ENCODE measurements around the gene INTS4.

Gene INTS4

DNA sequence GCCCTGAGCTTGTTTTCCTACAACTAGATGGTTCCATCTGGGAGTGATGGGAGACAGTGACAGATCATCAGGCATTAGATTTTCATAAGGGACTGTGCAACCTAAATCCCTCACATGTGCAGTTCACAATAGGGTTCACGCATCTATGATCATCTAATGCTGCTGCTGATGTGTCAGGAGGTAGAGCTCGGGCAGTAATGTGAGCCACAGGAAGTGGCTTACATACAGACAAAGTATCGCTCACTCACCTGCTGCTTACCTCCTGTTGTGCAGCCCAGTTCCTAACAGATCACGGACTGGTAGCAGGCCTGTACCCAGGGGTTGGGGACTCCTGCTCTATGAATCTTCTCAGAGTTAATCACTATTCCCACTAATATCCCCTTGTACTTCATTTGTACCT, 161.2 kb downstream of the INTS4 start:
- TF ChIP-seq, protein P1, sequence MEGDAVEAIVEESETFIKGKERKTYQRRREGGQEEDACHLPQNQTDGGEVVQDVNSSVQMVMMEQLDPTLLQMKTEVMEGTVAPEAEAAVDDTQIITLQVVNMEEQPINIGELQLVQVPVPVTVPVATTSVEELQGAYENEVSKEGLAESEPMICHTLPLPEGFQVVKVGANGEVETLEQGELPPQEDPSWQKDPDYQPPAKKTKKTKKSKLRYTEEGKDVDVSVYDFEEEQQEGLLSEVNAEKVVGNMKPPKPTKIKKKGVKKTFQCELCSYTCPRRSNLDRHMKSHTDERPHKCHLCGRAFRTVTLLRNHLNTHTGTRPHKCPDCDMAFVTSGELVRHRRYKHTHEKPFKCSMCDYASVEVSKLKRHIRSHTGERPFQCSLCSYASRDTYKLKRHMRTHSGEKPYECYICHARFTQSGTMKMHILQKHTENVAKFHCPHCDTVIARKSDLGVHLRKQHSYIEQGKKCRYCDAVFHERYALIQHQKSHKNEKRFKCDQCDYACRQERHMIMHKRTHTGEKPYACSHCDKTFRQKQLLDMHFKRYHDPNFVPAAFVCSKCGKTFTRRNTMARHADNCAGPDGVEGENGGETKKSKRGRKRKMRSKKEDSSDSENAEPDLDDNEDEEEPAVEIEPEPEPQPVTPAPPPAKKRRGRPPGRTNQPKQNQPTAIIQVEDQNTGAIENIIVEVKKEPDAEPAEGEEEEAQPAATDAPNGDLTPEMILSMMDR (IDR thresholded peaks at IDR 0.05; ENCODE audit: low read depth, low read length), result no peak
- no peak for DNase-seq (ENCODE audit: extremely low read depth, low read depth)

DNA sequence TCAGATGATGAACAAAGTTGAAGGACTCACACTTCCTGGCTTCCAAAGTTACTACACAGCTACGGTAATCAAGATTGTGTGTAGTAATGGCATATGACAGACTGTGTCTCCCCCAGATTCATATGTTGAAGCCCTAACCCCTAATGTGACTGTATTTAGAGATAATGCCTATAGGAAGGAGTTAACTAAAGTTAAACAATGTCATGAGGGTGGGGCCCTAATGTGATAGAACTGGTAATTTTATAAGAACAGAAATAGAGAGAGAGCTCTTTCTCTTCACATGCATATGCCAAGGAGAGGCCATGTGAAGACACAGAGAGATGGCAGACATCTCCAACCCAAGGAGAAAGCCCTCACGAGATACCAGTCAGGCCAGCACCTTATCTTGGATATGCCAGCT, 165.5 kb downstream of the INTS4 start:
- no peak for DNase-seq (ENCODE audit: extremely low read depth, low read depth)
- TF ChIP-seq, protein P1 (IDR thresholded peaks at IDR 0.05; ENCODE audit: low read depth, low read length), result no peak

All from AG09319 (cell line).